GM12873 (cell line): ENCODE measurements around the gene PARP11.

Experiments used
- TF ChIP-seq, protein P1 (sequence below): IDR thresholded peaks from 2 replicates; pipeline ENCODE4 v1.5.1; 2012; ENCODE audit warnings: low read depth, mild to moderate bottlenecking, moderate library complexity, low read length, control low read depth; ENCODE audit not compliant: insufficient read depth; ENCODE audit errors: missing control alignments

PARP11 gene

GRCh38 chr12:3896356-3896755 is 23.2 kb upstream of the PARP11 start:
- TF ChIP-seq, protein P1, sequence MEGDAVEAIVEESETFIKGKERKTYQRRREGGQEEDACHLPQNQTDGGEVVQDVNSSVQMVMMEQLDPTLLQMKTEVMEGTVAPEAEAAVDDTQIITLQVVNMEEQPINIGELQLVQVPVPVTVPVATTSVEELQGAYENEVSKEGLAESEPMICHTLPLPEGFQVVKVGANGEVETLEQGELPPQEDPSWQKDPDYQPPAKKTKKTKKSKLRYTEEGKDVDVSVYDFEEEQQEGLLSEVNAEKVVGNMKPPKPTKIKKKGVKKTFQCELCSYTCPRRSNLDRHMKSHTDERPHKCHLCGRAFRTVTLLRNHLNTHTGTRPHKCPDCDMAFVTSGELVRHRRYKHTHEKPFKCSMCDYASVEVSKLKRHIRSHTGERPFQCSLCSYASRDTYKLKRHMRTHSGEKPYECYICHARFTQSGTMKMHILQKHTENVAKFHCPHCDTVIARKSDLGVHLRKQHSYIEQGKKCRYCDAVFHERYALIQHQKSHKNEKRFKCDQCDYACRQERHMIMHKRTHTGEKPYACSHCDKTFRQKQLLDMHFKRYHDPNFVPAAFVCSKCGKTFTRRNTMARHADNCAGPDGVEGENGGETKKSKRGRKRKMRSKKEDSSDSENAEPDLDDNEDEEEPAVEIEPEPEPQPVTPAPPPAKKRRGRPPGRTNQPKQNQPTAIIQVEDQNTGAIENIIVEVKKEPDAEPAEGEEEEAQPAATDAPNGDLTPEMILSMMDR: no peak

- TF ChIP-seq, protein P1: no peak
These were observed 19.4 kb upstream of the PARP11 start for GRCh38 chr12:3892631-3893030.

GRCh38 chr12:3891201-3891600 is 18.0 kb upstream of the PARP11 start:
- TF ChIP-seq, protein P1: no peak

- TF ChIP-seq, protein P1: no peak
These were observed 15.5 kb upstream of the PARP11 start for GRCh38 chr12:3888659-3889058.

DNA sequence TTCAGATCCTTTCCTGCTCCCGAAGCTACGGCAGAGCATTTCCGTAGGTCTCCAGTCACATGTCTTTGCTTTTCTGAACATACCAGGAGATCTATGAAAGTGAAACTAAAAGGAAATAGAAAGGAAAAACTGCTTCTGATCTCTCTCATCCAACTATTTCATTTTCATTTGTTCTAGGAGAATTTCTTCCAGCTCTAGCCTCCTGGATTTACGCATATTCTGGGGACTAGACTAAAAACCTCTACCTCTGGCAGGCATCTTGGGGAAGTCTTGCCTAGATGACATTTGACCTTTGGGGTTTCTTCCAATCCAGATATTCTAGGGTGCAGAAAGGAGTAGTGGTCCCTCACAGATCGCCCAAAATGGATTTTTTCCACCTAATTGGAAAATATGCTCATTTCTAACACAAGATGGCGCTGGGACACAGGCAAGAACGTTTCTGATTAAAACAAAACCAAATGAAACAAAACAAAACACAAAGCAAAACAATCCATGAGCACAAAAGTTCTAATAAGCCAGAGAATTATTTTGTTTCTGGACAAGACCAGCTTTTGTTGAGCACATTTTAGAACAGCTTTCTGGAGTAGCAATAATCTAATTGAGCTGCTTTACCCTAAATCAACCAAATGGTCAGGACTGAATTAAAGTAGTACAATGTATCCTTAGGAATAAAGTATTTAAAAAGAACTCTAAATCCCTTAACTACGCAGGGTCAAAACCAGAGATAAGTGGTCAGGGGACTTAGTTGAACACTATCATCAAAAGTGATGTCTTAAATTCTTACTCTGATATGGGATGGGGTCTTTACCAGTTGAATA is 12.3 kb upstream of the PARP11 start:
- TF ChIP-seq, protein P1: peak; percentile 76

DNA sequence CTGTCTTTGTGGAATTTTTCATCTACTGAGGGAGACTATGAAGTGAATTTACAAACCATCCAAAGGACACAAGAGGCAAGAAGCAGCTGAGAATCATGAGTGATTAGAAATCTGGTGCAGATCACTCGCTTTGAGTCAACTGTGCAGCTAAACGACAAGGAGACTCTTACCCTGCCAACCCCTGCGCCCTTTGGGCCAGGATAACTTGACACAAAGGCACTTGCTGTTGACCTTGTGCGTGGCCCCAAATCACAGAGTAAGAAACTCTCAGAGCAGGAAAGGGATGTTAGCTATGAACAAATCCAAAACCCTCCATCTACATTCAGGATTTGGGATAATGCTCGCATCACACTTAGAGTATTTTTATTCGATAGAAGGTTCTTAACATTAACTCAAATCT is 11.5 kb upstream of the PARP11 start:
- TF ChIP-seq, protein P1: no peak

DNA sequence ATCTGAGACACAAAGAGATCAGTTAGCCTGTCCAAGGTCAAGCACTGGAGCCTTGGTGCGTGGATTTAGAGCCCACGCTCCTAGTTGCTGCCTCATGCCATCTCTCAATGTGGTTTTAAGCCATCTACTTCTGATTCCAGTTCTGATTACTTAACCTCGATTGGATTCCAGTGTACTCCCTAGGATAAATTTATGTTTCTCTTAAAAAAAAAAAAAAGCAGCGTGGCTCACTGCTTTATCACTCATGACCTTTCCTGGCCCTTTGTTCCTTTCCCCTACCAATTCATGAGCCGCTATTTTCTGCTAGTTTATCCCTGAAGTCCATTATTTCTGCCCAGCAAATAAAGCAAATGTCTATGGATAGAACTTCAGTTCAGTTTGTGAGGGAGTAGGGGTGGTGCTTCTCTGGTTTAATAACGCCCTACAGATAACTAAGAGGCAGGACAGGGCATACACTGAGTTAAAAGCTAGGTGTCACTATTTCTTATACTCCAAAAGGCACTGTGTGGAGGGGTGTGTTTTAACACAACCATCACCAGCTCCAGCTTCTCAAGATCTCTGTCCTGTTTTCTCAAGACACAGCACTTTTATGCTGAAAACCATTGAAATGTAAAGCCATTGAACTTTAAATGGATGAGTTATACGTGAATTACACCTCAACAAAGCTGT is 9.8 kb upstream of the PARP11 start:
- TF ChIP-seq, protein P1: peak; percentile 46
